Measurements from ENCODE around the gene CLASP1. TPM values are rescaled to one million over a fixed set of nuclear protein-coding genes. Genes with fewer than 3 reads are reported as not detected.
"Not testable (repeated sequence)": the region's sequence is repeated elsewhere in the genome, so short reads cannot be mapped to it uniquely, and the experiment has no call there.

CLASP1 gene
- total and polyA plus RNA-seq, 12 donors = 10.1 to 90.6 (median 71.7) TPM

DNA sequence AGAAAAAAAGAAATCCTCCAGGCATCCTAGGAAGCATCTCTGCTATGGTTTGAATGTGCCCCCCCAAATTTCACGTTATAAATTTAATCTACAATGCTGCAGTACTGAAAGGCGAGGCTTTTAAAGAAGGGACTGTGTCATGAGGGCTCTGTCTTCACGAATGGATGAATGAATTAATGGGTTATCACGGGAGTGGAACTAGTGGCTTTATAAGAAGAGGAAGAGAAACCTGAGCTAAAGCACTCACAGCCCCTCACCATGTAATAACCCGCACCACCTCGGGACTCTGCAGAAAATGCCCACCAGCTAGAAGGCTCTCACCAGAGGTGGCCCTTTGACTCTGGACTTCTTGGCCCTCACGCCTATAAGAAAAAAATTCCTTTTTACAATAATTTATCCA lies 90.9 kb downstream of the CLASP1 start:
- H3K36me3 ChIP-seq = no peaks in the 10 kb centered on the region
- ATAC-seq (no peak), DNase-seq (no peak)
- no peak overlapping the region for H3K4me3 ChIP-seq
- WGBS, 2 donors = 83 to 91% methylated on average over 7 of the region's 7 CpGs
- H3K9me3 ChIP-seq = no peaks in the 10 kb centered on the region
- H3K27ac ChIP-seq = no peak overlapping the region
- H3K4me1 ChIP-seq = peaks cover 4 to 87% (median 51%) of the 10 kb centered on the region in 9 donors
- no peak for TF ChIP-seq CTCF (IDR thresholded peaks at IDR 0.05)
- H3K27me3 ChIP-seq = no peaks in the 10 kb centered on the region
- intact Hi-C loops (cut with DNase I) = no loop called here

DNA sequence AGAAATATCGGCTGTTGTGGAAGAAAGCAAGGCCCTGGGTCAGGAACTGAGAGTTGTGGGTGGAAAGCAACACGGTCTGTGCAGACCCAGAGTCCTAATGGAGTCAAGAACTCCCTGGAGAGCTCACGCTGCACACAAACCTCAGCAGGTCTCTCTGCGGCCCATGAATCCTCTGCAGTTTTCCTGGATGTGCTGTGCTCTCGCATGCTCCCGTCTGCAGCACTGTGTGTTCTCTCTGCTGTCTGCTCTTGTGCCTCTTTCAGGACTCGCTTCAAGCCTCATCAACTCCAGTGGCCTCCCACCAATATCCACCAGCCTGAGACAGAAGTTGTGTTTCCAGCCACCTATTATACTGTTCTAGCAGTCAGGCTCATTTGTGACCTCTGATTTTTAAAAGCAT lies 94.3 kb downstream of the CLASP1 start:
- intact Hi-C loops (cut with DNase I) = no loop called here
- WGBS, 2 donors = 63 to 65% methylated on average over 7 of the region's 7 CpGs

GRCh38 chr2:121552477-121553180 lies 96.6 kb downstream of the CLASP1 start:
- intact Hi-C loops (cut with DNase I); ATAC-seq; H3K36me3 ChIP-seq; H3K27me3 ChIP-seq; H3K27ac ChIP-seq; DNase-seq; H3K4me3 ChIP-seq: not testable (repeated sequence)
- WGBS, 2 donors = 86 to 97% methylated on average over 2 of the region's 2 CpGs
- Histone ChIP-seq H3K9me3 (peaks cover 0 to 18% (median 0%) of the 10 kb centered on the region in 11 donors), H3K4me1 (peaks cover 4 to 51% (median 29%) of the 10 kb centered on the region in 9 donors)

More for the DNA sequence above, 94.3 kb downstream of the CLASP1 start:
- ATAC-seq (peak in 7 of 8 donors; percentile 35 to 82 (median 60)), DNase-seq (no peak)
- Histone ChIP-seq H3K4me1 (peaks cover 4 to 60% (median 31%) of the 10 kb centered on the region in 9 donors), H3K36me3 (no peaks in the 10 kb centered on the region), H3K9me3 (peaks cover 0 to 3% (median 0%) of the 10 kb centered on the region in 11 donors), H3K4me3 (no peak overlapping the region), H3K27ac (peak overlapping the region in 3 of 10 donors; percentile 12 to 56 (median 51)), H3K27me3 (no peaks in the 10 kb centered on the region)
- TF ChIP-seq CTCF (IDR thresholded peaks at IDR 0.05) = no peak

GRCh38 chr2:121550669-121551068 lies 98.6 kb downstream of the CLASP1 start:
- Histone ChIP-seq H3K4me1 (peaks cover 4 to 48% (median 20%) of the 10 kb centered on the region in 9 donors), H3K36me3 (no peaks in the 10 kb centered on the region), H3K27me3 (no peaks in the 10 kb centered on the region), H3K9me3 (peaks cover 0 to 18% (median 0%) of the 10 kb centered on the region in 11 donors), H3K27ac (no peak overlapping the region), H3K4me3 (no peak overlapping the region)
- no peak for ATAC-seq
- no peak for TF ChIP-seq CTCF (IDR thresholded peaks at IDR 0.05)
- DNase-seq = no peak
- intact Hi-C loops (cut with DNase I) = no loop called here
- 79 to 84% methylated on average over 2 of the region's 2 CpGs for WGBS, 2 donors

DNA sequence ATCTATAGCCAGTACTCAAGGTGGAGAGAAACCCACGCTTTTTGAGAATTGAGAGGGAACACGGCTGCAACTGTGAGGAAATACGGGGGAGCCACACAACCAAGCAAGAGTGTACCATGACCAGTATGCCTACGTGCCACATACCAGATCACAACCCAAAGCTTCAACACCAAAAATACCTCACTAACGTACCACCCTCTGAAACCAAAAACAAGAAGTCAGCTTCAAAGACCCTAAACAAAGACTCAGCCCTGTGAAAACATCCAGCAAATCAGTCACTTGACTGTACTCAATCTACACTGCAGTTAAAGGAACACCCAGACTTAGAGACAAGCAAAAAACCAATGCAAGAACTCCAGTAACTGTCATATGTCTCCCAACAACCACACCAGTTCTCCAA lies 101.6 kb downstream of the CLASP1 start:
- TF ChIP-seq CTCF (IDR thresholded peaks at IDR 0.05) = no peak
- Histone ChIP-seq H3K27me3 (no peaks in the 10 kb centered on the region), H3K27ac (peak overlapping the region in 3 of 10 donors; percentile 12 to 43 (median 17)), H3K4me3 (no peak overlapping the region), H3K4me1 (peaks cover 0 to 63% (median 30%) of the 10 kb centered on the region in 9 donors), H3K9me3 (peaks cover 0 to 15% (median 0%) of the 10 kb centered on the region in 11 donors), H3K36me3 (no peaks in the 10 kb centered on the region)
- DNase-seq (no peak), ATAC-seq (no peak)
- intact Hi-C loops (cut with DNase I) = loop anchor here in 3 of 10 donors (1.0 to 10.0 kb wide), 3 partner anchors 19 to 47 kb away; no protein-coding TSS in a partner anchor
- 87 to 91% methylated on average over 5 of the region's 5 CpGs for WGBS, 2 donors
